Chondrocyte (in vitro differentiated cells): ENCODE results near the gene RPS6KB2. TPM values are rescaled to one million over a fixed set of nuclear protein-coding genes. Genes with fewer than 3 reads are reported as not detected.
"Not testable (repeated sequence)": the region's sequence is repeated elsewhere in the genome, so short reads cannot be mapped to it uniquely, and the experiment has no call there.

ENCODE experiments used
- DNase-seq: peaks from one replicate; pipeline ENCODE4 v3.0.0; 2021; ENCODE audit warnings: mixed read lengths, low spot score
- H3K27ac Mint-ChIP-seq: one replicate; pipeline ENCODE4 v1.8.0; 2021; ENCODE audit warnings: mild to moderate bottlenecking, moderate library complexity, mixed read lengths; ENCODE audit not compliant: unreplicated experiment
- H3K27me3 Mint-ChIP-seq: 2 replicates; pipeline ENCODE4 v1.8.0; 2021; ENCODE audit warnings: low read depth, mixed read lengths
- H3K36me3 Mint-ChIP-seq: 2 replicates; pipeline ENCODE4 v1.8.0; 2021; ENCODE audit warnings: low read depth, mixed read lengths
- H3K4me1 Mint-ChIP-seq: 2 replicates; pipeline ENCODE4 v1.8.0; 2021; ENCODE audit warnings: low read depth, mild to moderate bottlenecking, mixed read lengths
- H3K4me3 Mint-ChIP-seq: one replicate; pipeline ENCODE4 v1.8.0; 2021; ENCODE audit warnings: mild to moderate bottlenecking, moderate library complexity, mixed read lengths; ENCODE audit not compliant: unreplicated experiment
- H3K9me3 Mint-ChIP-seq: 2 replicates; pipeline ENCODE4 v1.8.0; 2021; ENCODE audit warnings: low read depth, mixed read lengths
- CTCF ChIP-seq: fragments of 200-600 bp; sonication (generic); IDR thresholded peaks from 2 replicates; pipeline ENCODE4 v1.5.0; 2021; ENCODE audit warnings: antibody characterized with exemption, mild to moderate bottlenecking, moderate library complexity
- total RNA-seq: library from RNA; stranded (reverse); gene quantifications from 3 replicates; pipeline ENCODE4 v1.2.1, GENCODE V29; 2021

RPS6KB2 gene
- total RNA-seq, 1 donor from 2014 or later, result 42.3 TPM

- no peak for DNase-seq
- H3K36me3 Mint-ChIP-seq, result peaks cover 12% of the 10 kb centered on the region
- no peaks in the 10 kb centered on the region for H3K9me3 Mint-ChIP-seq
- peaks cover 20% of the 10 kb centered on the region for H3K4me1 Mint-ChIP-seq
- no peaks in the 10 kb centered on the region for H3K27me3 Mint-ChIP-seq
- H3K27ac Mint-ChIP-seq, result peak overlapping the region; percentile 54
- H3K4me3 Mint-ChIP-seq, result peak overlapping the region; percentile 4
- no peak for TF ChIP-seq CTCF
These were observed 29.4 kb upstream of the RPS6KB2 start for GRCh38 chr11:67398661-67399563.

GRCh38 chr11:67400251-67400941, 27.9 kb upstream of the RPS6KB2 start:
- Mint-ChIP-seq H3K27me3 (no peaks in the 10 kb centered on the region), H3K4me3 (peak overlapping the region; percentile 73), H3K27ac (peak overlapping the region; percentile 61), H3K9me3 (no peaks in the 10 kb centered on the region), H3K4me1 (peaks cover 20% of the 10 kb centered on the region), H3K36me3 (peaks cover 12% of the 10 kb centered on the region)
- no peak for TF ChIP-seq CTCF
- no peak for DNase-seq

- H3K27me3 Mint-ChIP-seq, result no peaks in the 10 kb centered on the region
- H3K9me3 Mint-ChIP-seq, result no peaks in the 10 kb centered on the region
- H3K27ac Mint-ChIP-seq, result peak overlapping the region; percentile 17
- H3K4me1 Mint-ChIP-seq, result peaks cover 20% of the 10 kb centered on the region
- peaks cover 12% of the 10 kb centered on the region for H3K36me3 Mint-ChIP-seq
- no peak for DNase-seq
- peak overlapping the region; percentile 73 for H3K4me3 Mint-ChIP-seq
- no peak for TF ChIP-seq CTCF
These were observed 27.3 kb upstream of the RPS6KB2 start for GRCh38 chr11:67400942-67401494.

GRCh38 chr11:67401495-67402191, 26.7 kb upstream of the RPS6KB2 start, which contains the start of gene PPP1CA:
Gene PPP1CA (minus strand): TSS chr11:67401858. CDS start chr11:67401782, 76 bp downstream.
- peak within 1 kb of the TSS; percentile 73 for H3K4me3 Mint-ChIP-seq
- no peaks in the 10 kb centered on the region for H3K9me3 Mint-ChIP-seq
- H3K27me3 Mint-ChIP-seq, result no peaks in the 10 kb centered on the region
- peaks cover 20% of the 10 kb centered on the region for H3K4me1 Mint-ChIP-seq
- peaks cover 12% of the 10 kb centered on the region for H3K36me3 Mint-ChIP-seq
- TF ChIP-seq CTCF, result peak; percentile 77
- no peak for DNase-seq
- peak within 1 kb of the TSS; percentile 59 for H3K27ac Mint-ChIP-seq

GRCh38 chr11:67402192-67402839, 26.0 kb upstream of the RPS6KB2 start:
- not testable (repeated sequence) for H3K27me3 Mint-ChIP-seq, H3K9me3 Mint-ChIP-seq, DNase-seq
- Mint-ChIP-seq H3K4me3 (peak overlapping the region; percentile 36), H3K36me3 (peaks cover 10% of the 10 kb centered on the region), H3K4me1 (peaks cover 20% of the 10 kb centered on the region), H3K27ac (peak overlapping the region; percentile 59)

- not testable (repeated sequence) for H3K27ac Mint-ChIP-seq, H3K36me3 Mint-ChIP-seq, DNase-seq, H3K27me3 Mint-ChIP-seq, H3K4me3 Mint-ChIP-seq, H3K9me3 Mint-ChIP-seq
- peaks cover 20% of the 10 kb centered on the region for H3K4me1 Mint-ChIP-seq
These were observed 25.2 kb upstream of the RPS6KB2 start for GRCh38 chr11:67403085-67403484.
